ENCODE results near the gene FTSJ3.
"Not testable (repeated sequence)": the region's sequence is repeated elsewhere in the genome, so short reads cannot be mapped to it uniquely, and the experiment has no call there.

FTSJ3 gene, protein sequence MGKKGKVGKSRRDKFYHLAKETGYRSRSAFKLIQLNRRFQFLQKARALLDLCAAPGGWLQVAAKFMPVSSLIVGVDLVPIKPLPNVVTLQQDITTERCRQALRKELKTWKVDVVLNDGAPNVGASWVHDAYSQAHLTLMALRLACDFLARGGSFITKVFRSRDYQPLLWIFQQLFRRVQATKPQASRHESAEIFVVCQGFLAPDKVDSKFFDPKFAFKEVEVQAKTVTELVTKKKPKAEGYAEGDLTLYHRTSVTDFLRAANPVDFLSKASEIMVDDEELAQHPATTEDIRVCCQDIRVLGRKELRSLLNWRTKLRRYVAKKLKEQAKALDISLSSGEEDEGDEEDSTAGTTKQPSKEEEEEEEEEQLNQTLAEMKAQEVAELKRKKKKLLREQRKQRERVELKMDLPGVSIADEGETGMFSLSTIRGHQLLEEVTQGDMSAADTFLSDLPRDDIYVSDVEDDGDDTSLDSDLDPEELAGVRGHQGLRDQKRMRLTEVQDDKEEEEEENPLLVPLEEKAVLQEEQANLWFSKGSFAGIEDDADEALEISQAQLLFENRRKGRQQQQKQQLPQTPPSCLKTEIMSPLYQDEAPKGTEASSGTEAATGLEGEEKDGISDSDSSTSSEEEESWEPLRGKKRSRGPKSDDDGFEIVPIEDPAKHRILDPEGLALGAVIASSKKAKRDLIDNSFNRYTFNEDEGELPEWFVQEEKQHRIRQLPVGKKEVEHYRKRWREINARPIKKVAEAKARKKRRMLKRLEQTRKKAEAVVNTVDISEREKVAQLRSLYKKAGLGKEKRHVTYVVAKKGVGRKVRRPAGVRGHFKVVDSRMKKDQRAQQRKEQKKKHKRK

DNA sequence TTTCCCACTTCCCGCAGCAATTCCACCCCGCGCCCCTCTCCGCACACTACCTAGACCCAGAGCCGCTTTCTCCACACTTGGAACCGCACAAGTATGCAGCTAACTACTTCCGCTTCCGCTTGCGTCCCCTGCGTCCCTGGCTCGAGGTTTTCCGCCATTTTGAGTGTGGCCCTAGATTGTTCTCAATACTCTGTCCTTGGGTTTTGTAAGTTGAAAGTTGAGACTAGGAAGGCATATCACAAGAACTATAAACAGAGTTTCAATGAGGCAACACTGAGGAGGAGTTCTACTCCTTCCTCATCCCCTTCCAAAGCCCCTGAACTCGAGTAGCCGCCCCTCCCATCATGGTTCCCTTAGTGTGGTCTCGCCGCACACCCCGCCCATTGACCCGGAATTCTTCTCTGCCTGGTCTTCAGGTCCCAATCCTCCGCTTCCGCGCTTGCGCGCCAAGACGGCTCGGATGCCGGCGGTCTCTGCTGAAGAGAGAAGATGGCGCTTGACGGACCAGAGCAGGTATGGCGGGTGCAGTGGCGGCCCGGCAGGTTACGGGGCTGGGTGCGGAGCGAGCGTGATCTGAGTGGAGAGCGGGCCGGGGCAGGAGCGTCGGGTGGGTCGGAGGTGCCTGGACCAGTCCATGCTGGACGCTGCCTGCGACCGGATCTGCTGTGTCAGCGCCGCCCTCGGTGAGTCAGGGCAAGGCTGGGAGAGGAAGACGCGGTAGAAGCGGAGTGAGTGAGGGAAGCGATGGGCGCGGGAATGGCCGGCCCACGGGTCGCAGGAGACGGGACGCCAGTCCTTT is at the start of gene FTSJ3, which contains the start of gene PSMC5:
Gene FTSJ3, minus strand, starts transcription at position 662 of the 799 bp plus-strand sequence. CDS start 761 bp downstream, outside the sequence.
Gene PSMC5, plus strand, starts transcription at position 430 of the 799 bp plus-strand sequence. Its CDS starts 60 bp downstream, at position 490.
- DNase-seq (ENCODE audit: low spot score): peak; percentile 98

DNA sequence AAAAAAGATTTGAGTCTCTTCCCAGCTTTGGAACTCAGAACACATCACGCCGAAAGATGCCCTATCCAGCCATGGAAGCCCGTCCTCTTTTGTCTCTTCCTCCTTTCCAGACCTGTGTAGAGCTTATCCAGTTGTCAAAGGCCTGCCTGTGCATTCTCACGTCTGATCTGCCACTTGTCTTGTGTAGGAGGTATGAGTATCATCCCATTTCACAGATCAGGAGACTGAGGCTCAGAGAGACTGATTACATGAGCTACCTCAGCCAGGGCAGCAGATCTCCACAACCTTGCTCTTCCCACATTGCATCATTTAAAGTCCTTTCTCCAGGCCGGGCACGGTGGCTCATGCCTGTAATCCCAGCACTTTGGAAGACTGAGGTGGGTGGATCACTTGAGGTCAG is 47.2 kb upstream of the FTSJ3 start:
- DNase-seq (ENCODE audit: low spot score): not testable (repeated sequence)

DNA sequence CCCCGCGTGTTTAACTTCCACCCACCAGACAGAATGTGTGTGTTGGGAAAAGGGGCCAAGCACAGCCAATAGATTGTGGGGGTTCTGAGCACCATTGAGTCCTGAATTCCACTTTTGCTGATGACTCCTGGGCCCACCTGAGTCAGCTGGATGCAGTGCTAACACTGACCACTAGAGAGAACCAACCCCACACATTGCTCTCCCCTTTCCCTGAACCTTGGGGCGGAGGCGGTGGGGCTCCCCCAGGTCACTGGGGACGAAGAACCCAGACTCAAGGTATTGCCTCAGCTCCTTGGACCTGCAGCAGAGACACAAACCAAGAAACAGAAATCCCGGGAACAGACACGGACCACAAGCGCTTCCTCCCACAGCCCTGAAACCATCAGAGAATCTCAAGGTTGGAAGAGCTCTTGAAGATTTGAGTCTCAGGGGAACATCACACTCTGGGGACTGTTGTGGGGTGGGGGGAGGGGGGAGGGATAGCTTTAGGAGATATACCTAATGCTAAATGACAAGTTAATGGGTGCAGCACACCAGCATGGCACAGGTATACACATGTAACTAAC is 46.7 kb upstream of the FTSJ3 start:
- not testable (repeated sequence) for DNase-seq (ENCODE audit: low spot score)

DNA sequence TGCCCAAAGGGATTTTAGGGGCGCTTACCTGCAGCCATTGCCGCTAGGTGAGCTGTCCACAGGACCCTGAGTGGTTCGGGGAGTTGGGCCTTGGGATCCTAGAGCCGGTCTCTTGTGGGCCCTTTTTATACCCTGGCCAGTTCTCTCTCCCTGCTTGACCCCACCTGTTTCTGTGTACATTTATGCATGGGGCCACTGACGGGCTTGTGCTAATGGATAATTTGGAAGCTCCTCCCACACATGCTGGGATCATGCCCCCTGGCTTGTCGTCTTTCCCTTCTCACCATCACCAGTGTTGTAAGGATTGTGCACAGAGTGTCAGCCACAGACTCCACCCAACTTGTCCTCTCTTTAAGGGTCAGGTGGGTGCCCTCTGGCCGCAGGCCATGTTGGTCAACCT is 46.1 kb upstream of the FTSJ3 start, which contains the start of gene CSH2:
Gene CSH2, minus strand, starts transcription at position 101 of the 400 bp plus-strand sequence. Its CDS starts 63 bp downstream, at position 38.
- not testable (repeated sequence) for DNase-seq (ENCODE audit: low spot score)

- not testable (repeated sequence) for DNase-seq (ENCODE audit: low spot score)
Measured at GRCh38 chr17:63871646-63872365, 44.3 kb upstream of the FTSJ3 start.

- DNase-seq (ENCODE audit: low spot score): not testable (repeated sequence)
Measured at GRCh38 chr17:63870292-63870665, 42.8 kb upstream of the FTSJ3 start.

DNA sequence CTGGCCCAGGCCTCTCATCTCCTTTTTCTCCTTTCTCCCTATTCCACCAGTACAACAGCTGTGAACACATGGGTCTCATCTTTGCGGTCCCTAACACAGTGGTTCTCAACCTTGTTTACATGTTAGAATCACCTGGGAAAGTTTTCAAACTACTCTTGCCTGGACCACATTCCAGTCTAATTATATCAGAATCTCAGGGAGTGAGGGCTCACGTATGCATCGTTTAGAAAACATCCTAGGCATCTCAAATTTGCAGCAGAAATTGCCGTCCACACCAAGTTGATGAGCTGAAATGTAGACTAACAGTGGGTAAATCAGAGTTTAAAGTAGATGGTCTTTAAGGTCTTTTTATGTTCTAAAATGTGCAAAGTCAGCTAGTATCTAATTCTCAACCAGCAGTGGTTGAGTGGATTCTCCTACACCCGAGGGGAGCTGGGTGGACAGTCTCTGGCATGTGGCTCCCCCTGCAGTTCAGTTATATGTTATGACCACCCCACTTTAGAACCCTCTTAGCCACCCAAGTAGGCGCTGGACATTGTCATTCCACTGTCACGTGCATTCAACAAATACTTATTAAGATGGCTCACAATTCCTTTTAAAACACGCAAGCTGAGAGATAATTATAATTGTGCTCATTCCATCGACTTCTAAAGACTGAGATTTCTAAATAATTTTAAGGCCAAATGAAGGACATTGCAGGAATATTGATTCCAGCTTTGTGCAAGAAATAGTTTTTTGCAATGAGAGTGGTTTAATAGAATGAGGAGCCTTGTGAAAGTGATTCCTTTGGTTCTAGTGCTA is 42.2 kb upstream of the FTSJ3 start:
- not testable (repeated sequence) for DNase-seq (ENCODE audit: low spot score)

GRCh38 chr17:63866625-63867024 is 39.2 kb upstream of the FTSJ3 start:
- DNase-seq (ENCODE audit: low spot score): not testable (repeated sequence)

DNA sequence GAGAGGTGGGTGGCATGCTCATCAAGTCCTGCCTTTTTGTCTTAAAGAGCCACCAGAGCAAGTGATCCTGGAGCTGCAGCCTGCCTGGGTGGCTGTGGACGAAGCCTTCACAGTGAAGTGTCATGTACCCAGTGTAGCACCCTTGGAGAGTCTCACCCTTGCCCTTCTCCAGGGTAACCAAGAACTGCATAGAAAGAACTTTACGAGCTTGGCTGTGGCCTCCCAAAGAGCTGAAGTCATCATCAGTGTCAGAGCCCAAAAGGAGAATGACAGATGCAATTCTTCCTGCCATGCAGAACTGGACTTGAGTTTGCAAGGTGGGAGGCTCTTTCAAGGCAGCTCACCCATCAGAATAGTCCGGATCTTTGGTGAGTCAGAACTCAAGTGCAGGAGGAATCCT is 31.8 kb upstream of the FTSJ3 start:
- DNase-seq (ENCODE audit: low spot score): no peak

- not testable (repeated sequence) for DNase-seq (ENCODE audit: low spot score)
Measured at GRCh38 chr17:63856425-63856824, 29.0 kb upstream of the FTSJ3 start.

GRCh38 chr17:63855185-63855584 is 27.7 kb upstream of the FTSJ3 start:
- no peak for DNase-seq (ENCODE audit: low spot score)

DNA sequence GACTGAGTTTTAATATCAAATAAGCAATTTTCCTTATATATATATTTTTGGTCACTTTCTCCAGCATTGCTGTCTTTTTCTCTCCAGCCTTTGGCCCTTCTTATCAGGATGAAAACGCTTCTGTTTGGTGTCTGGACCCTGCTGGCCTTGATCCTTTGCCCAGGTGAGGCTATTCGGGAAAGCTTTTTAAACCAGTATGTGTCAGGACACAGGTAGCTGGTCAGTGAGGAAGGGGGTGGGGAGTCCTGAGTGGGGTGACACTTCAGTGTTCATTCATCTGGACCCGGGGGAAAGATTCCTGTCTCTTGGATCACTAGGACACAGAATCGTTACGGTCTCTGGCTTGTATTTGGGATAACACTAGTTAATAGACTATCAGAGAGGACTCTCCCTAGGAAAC is 27.2 kb upstream of the FTSJ3 start:
- DNase-seq (ENCODE audit: low spot score): no peak

DNA sequence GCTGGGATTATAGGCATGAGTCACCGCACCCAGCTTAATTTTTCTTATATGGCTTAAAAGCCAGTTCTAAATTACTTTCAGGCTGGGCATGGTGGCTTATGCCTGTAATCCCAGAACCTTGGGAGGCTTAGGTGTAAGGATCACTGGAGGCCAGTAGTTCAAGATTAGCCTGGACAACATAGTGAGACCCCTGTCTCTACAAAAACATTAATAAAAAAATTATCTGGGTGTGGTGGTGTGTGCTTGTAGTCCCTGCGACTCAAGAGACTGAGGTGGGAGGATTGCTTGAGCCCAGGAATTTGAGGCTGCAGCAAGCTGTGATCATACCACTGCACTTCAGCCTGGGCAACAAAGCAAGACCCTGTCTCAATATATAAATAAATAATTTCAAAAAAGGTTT is 25.8 kb upstream of the FTSJ3 start:
- DNase-seq (ENCODE audit: low spot score): no peak

DNA sequence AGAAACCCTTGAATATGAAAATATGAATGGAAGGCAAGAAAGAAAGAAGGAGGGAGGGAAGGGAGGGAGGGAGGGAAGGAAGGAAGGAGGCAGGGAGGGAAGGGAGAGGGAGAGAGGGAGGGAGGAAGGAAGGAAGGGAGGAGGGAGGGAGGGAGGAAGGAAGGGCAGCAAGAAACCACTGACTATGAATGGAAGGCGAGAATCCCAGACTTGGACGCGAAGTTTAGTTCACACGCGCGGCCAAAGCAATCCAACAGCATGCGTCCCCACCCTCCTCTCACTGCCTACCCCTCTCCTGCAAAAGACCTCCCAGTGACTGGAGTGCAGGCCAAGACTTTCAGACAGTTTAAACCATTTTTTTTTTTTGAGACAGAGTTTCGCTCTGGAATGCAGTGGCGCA is 22.9 kb upstream of the FTSJ3 start:
- no peak for DNase-seq (ENCODE audit: low spot score)

DNA sequence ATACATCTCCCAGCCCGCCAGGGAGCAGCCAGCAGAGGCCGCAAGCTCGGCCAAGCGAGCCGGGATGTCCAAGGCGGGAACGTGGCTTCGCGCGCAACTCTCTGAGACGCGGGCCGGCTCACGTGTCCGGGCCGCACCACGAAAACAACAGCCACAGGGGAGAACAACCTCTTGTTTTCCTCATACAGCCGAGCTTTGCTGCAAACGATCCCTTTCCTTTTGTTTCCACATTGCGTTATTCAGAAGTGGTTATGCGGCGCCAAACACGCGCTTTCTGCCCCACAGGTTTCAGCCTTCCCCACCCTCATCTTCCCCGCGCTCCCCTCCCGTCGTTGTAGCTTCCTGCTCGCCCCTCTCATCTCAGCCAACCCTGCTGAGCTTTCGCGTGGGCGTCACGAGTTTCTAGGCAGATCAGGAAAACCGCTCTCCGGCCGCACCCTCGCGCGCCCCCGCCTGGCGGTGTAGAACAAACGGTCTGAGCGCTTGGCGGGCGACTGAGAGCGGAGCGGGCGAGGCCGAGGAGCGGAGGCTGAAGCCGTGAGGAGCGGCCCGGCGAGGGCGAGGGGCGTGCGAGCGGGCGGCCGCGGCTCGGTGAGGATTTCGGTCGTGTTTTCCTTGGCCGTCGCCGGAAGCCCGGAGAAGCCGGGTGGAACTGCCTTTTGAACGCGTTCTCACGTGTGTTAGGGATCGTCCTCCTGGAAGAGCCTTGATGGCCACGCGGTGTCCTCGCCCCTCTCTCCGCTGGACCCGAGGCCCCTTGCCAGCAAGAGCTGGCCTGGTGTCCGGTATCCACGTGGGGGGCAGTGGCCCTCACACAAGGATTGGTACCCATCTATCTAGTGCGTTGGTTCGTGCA is 21.6 kb upstream of the FTSJ3 start:
- DNase-seq (ENCODE audit: low spot score): peak; percentile 94

DNA sequence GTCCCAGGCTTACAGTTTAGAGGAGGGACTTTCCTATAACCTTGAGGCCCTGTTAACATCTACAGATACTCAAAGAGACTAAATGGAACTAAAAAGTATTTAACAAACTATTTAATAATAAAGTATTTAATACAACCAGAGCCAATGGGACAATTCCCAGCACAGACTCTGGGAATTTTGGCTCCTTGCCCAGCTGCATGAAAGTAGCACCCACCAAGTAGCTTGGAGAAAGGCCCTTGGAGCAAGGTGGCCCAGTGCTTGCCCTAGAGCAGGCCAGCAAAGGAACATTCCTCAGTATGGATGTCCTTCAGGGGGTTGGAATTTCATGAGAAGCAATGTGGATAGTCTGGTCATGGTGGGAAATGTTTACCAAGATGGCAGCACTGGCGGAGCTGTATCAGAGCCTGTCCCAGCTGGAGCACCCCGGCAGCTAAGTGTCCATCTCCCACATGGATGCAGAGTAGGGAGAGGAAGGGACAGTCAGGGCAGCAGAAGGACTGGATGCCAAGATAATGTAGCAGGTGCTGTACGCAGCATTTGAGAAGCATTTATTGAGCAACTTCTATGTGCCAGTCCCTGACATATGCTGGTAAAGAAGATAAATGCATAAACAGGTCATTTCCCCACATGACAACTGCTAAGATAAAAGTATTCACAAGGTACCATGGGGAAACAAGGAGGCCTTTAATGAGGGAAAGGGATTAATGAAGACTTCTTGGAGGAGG is 20.2 kb upstream of the FTSJ3 start:
- DNase-seq (ENCODE audit: low spot score): no peak

- no peak for DNase-seq (ENCODE audit: low spot score)
Measured at GRCh38 chr17:63845509-63845908, 18.0 kb upstream of the FTSJ3 start.

GRCh38 chr17:63843910-63844677 is 16.6 kb upstream of the FTSJ3 start:
- DNase-seq (ENCODE audit: low spot score): no peak
